NCI-H460 (cell line): ENCODE results near the gene MTUS2. TPM values are rescaled to one million over a fixed set of nuclear protein-coding genes. Genes with fewer than 3 reads are reported as not detected.

Experiments used
- DNase-seq: peaks from one replicate; pipeline ENCODE4 v3.0.0-alpha.2; 2016; ENCODE audit warnings: low read depth; ENCODE audit errors: extremely low read depth
- polyA plus RNA-seq: library from polyadenylated mRNA; depleted of rRNA; stranded (reverse); fragments of >200 nt; gene quantifications from 2 replicates; pipeline ENCODE4 v1.2.3, GENCODE V29; 2014; cell fraction: nucleus; rRNA removed
- total RNA-seq: library from RNA; depleted of rRNA; stranded (reverse); fragments of >200 nt; shearing (Covaris generic); gene quantifications from 2 replicates; pipeline ENCODE4 v1.2.3, GENCODE V29; 2014; rRNA removed

Gene MTUS2
- not detected in 2 replicates for total RNA-seq
- polyA plus RNA-seq = not detected in 2 replicates

DNA sequence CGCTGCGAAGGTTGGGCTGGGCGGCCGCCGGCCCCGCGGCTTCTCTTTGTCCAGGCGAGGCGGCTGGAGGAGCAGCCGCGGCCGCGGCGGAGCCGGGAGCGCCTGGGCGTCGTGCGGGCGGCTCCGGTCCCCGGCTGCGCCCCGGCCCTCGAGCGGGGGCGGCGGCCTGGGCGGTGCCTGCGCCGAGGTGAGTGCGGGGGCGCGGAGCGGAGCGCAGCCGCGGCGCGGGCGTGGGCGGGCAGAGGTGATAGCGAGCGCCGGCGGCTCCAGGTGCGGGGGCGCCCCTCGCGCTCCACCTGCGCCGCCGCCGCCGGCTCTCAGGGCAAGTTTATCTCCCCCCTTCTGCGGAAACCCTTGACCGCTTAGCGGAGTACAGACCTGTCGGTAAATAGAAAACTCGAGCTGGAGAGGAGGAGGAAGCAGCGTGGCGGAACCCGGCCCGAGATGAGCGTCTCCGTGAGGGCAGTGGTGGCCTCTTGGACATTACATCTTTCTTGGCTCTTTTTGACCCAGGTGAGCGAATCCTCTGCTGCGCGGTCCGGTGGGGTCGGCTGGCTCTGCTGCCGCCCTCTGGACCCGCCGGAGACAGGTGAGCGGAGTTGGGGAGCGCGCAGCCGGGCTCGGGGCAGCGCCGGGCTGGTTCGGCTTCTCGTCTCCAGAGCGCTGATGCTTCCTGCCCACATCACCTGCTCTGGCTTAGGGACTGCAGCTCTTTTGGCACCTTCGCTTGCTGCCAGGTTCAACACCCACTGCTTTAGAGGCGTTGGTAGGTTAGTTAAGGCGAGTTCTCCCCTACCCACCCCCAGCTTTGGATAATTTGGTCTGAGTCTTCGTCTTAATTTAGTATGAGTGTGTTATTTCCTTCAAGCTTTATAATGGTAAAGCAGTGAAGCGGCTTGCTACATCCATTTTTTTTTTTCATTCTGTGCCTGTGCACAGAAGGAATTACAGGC lies at the start of gene MTUS2:
TSS of gene MTUS2 (plus strand) at position 241 of the 953 bp plus-strand sequence.
- DNase-seq = no peak

DNA sequence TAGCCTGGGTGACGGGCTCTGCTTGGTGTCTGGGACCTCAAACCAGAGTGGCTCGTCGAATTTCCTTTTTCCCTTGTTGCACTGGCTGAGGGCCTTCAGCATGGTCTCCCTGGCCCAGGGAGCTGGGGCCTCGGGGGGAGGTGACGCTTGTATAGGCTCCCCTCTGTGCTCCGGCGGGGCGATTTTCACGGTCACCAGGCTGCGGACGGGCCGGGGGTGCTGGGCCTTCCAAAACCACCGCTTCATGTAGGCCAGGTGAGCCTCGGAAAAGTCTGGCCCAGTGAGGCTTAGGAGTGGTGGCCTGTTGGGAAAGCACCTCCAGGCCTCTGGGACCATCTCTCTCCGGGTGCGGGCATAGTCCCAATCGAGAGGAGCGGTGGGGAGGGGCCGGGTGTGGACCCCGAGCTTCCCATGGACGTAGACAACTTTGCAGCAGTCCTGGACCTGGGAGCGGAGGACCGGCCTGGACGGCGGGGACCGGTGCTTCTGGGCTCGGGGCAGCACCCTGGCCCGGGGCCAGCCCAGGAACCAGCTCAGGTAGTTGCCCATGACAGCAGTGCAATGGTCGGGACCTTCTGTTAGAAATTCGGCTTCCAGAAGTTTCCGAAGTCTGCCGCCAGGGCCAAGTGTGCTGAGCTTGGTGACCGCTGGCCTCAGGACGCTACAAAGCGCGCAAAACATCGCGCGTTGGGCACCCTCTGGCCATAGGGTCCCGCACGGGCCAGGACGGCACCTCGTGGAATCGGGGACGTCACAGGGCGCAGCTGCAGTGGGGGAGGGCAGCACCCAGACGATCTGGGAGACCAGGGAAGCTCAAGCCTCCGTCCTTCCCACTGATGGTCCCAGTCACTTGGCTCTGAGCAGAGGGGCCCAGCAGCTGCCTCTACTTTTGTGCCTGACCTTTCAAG lies 41.6 kb upstream of the MTUS2 start:
- no peak for DNase-seq

DNA sequence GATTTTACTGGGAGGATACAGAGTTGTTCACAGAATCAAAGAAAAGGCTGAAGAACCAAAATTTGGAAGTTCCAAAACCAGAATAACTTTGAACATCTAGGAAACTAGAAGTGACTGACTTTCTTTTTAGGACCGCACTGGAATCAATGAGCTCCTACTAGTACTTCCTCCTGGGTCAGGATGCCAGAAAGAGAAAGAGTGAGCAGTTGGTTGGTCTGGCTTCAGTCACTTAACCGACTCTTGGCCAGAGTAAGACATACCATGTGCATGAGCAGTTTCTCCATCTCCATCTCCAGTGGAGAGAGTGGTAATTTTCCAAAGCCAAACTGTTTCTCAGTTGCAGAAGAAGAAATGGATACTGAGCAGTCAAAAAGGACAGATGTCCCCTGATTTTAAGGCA lies 27.1 kb upstream of the MTUS2 start:
- DNase-seq = no peak

DNA sequence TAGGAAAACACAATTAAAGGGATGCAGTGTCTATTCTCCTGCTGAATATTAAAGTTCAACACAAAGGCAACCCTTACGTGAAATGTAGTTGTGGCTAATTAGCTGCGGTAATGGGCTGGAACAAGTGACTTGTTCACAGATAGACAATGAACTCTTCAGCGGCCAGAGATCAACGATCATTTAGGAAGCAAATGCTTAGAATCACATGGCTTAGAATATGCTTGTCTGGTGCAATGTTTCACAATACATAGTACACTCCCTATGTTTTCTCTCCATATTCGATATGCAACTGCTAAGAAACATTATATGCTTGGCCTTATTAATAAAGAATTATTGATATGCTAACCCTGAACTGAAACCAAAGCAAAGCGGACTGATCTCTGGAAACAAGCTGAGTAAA lies 25.7 kb upstream of the MTUS2 start:
- DNase-seq = no peak

- no peak for DNase-seq
Measured at GRCh38 chr13:28796938-28797257, 23.2 kb upstream of the MTUS2 start.

GRCh38 chr13:28805193-28805819 lies 14.8 kb upstream of the MTUS2 start:
- no peak for DNase-seq

GRCh38 chr13:28817204-28817603 lies 2.9 kb upstream of the MTUS2 start:
- no peak for DNase-seq

GRCh38 chr13:28819046-28819730 lies 951 bp upstream of the MTUS2 start:
- no peak for DNase-seq

DNA sequence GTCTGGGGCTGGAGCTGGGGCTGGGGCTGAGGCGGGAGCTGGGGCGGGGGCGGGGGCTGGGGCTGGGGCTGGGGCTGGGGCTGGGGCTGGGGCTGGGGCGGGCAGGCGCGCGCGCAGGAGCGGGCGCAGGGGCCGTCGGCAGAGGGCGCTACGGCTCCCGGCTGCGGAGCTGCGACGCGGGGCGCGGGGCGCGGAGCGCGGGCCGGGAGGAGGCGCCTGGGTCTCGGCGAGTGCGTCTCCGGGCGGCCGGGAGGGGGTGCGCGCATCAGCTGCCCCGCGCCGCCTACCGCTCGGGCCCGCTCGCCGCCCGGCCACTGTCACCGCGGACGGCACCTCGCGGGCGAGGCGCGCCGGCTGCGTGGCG lies 422 bp upstream of the MTUS2 start:
- DNase-seq = peak; percentile 40

GRCh38 chr13:28822151-28822550 lies 2.0 kb downstream of the MTUS2 start:
- DNase-seq = no peak

DNA sequence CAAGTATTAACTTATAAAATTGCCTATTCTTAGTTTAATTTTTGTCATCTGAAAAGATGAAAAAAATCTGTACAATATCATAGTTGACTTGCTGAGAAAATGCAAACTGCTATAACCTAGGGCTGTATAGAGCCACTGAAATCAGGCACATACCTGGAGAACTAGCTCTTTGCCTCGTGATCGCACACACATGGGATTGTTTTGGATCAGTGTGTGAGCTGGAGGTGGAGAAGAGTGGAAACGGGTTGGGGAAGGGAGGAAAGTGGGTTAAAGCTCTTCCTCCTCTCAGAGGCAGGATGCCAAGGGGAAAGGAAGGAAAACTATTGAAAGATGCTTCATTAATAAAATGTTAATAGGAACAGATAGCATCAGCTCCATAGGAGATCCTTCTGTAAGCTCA lies 2.7 kb downstream of the MTUS2 start:
- no peak for DNase-seq

DNA sequence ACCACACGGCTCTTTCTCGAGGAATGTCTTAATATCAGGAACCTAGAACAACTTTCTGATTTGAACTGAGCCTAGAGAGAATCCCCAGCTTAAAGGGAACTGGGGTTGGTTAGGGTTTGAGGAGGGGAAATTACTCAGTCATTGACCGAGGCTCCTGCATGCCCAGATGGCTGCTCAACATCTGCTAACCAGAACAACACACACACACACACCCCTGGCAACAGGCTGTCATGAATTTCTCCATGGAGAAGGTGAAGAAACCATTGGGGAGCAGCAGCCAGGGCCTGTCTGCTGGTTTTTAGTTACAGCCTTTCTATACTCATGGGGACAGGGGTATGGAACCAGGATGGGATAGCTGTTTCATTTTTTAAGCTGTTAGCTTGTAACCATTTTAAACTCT lies 5.2 kb downstream of the MTUS2 start:
- no peak for DNase-seq

DNA sequence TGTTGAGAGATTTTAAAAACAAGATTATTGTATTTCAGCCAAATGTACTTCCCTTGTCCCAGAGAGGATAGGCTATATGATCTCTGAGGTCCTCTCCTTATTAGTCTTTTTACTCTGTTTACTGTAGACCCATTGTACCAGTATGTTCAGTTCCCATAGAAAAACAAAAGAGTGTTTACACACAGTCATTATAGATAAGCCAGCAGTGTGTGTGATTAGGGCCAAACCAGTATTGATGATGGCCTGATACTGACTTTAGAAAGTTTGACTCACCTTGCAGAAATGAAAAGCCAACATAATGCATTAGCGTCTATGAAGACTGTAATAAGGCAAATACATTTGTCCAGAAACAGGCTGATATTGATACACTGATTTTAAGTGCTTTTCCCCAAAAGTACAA lies 6.2 kb downstream of the MTUS2 start:
- DNase-seq = no peak

DNA sequence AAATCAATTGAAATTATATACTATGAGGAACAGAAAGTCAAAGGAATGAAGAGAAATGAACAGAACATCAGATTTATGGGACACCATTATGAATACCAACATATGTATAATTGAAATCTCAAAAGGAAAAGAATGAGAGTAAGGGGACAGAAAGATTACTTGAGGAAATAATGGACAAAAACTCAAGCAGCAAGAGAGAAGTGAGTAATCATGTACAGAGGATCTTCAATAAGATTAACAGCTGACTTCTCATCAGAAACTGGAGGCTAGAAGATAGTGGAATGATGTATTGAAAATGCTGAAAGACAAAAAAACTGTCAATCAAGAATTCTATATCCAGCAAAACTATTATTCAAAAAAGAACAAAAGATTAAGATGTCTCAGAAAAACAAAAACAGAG lies 10.4 kb downstream of the MTUS2 start:
- no peak for DNase-seq

DNA sequence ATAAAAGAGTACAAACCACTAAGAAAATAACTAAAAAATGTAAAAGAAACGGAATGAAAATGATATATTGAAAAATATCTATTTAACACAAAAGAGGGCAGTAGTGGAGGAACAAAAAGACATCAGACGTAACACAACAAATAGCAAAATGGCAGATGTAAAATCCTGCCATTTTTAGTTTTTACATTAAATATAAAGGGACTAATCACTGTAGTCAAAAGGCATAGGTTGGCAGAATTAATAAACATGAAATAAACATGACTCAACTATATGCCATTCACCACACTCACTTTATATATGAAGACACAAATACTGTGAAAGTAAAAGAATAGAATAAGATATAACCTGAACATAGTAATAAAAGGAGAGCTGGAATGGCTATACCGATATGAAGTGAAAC lies 11.0 kb downstream of the MTUS2 start:
- no peak for DNase-seq

GRCh38 chr13:28837111-28837510 lies 17.0 kb downstream of the MTUS2 start:
- DNase-seq = no peak

DNA sequence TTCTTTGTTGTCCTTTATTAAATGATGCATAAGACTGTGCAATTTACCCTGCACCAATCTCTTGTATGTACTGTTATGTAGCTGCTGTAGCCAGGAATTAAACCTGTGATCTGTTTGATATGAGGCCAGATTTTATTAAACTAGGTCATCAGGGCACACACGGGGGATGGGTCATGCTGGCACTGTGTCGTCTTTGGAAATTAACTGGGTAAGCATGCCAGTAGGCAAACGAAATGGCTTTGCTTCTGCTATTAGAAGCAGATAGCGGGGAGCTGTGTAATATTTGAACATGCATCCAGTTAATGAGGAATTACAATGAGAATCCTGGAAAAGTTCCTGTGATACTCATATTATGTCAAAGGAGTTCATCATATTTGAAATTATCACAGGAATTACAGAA lies 23.5 kb downstream of the MTUS2 start:
- DNase-seq = no peak

- no peak for DNase-seq
Measured at GRCh38 chr13:28849441-28849840, 29.3 kb downstream of the MTUS2 start.

- no peak for DNase-seq
Measured at GRCh38 chr13:28850226-28850625, 30.1 kb downstream of the MTUS2 start.

GRCh38 chr13:28851422-28851821 lies 31.3 kb downstream of the MTUS2 start:
- DNase-seq = no peak

DNA sequence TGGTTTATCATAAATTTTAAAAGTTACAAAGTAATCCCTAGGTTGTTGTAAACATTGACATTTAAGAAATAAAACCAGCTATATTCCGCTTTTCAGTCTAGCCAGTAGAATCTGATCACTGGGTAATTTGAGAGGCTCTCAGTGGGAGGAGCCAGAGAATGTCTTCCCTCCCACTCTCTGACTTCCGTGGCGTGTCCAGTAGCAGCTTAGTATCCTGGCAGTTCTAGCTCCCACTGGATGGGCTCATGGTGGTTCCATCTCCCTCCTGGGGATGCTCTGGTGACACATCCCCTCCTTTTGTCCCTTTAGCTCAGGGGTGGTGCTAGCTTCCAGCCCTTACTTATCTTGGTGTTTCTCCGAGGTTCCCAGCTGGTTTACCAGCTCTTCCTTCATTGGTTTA lies 34.5 kb downstream of the MTUS2 start:
- DNase-seq = no peak
